MCF 10A (cell line): Measurements from ENCODE around the gene SCGB1D2. TPM values are rescaled to one million over a fixed set of nuclear protein-coding genes. Genes with fewer than 3 reads are reported as not detected.

Experiments used
- BruUV-seq: library from RNA; stranded (reverse); fragments of 400-500 nt; replicated peaks from 2 replicates; lab custom pipeline; 2021; lab: Mats Ljungman, UMichigan
- CTCF ChIA-PET: fragments of 300-600 bp; sonication (Branson Sonifier 250); formaldehyde crosslinking; extraction: SDS; loops from one replicate; lab custom pipeline; 2021; ENCODE audit warnings: antibody characterized with exemption, inconsistent platforms; lab: Yijun Ruan, JAX
- POLR2A ChIA-PET: fragments of 300-600, 350-650 bp; sonication (Branson Sonifier 250); formaldehyde crosslinking; extraction: SDS; loops from one replicate; lab custom pipeline; 2020; ENCODE audit warnings: antibody characterized with exemption, inconsistent platforms; lab: Yijun Ruan, JAX
- DNase-seq: peaks from one replicate; pipeline ENCODE4 v3.0.0-alpha.2; 2018; ENCODE audit not compliant: unreplicated experiment
- H3K27ac Mint-ChIP-seq: one replicate; pipeline ENCODE4 v1.8.0; 2022; ENCODE audit warnings: mild to moderate bottlenecking, low read depth, mixed read lengths; ENCODE audit not compliant: unreplicated experiment
- H3K27me3 Mint-ChIP-seq: one replicate; pipeline ENCODE4 v1.8.0; 2022; ENCODE audit warnings: mixed read lengths; ENCODE audit not compliant: insufficient read depth, unreplicated experiment
- H3K36me3 Mint-ChIP-seq: one replicate; pipeline ENCODE4 v1.8.0; 2022; ENCODE audit warnings: mild to moderate bottlenecking, moderate library complexity, mixed read lengths; ENCODE audit not compliant: insufficient read depth, unreplicated experiment
- H3K4me1 Mint-ChIP-seq: one replicate; pipeline ENCODE4 v1.8.0; 2022; ENCODE audit warnings: mixed read lengths; ENCODE audit not compliant: insufficient read depth, unreplicated experiment
- H3K4me3 Mint-ChIP-seq: one replicate; pipeline ENCODE4 v1.8.0; 2022; ENCODE audit warnings: mild to moderate bottlenecking, moderate library complexity, mixed read lengths; ENCODE audit not compliant: unreplicated experiment
- H3K9me3 Mint-ChIP-seq: one replicate; pipeline ENCODE4 v1.8.0; 2022; ENCODE audit warnings: mixed read lengths; ENCODE audit not compliant: unreplicated experiment
- CTCF ChIP-seq: fragments of 200-600 bp; IDR thresholded peaks from one replicate; pipeline ENCODE4 v1.8.0; 2022; ENCODE audit warnings: antibody characterized with exemption, mild to moderate bottlenecking; ENCODE audit not compliant: unreplicated experiment
- intact Hi-C: fragments of 100-400 bp; cut with micrococcal nuclease; formaldehyde crosslinking; loops from 2 replicates; pipeline ENCODE4 v1.14.1; 2022
- total RNA-seq: library from RNA; stranded (reverse); gene quantifications from 2 replicates; pipeline ENCODE4 v1.2.3, GENCODE V29; 2022

SCGB1D2 gene
- total RNA-seq, 1 experiment from 2014 or later, result not detected

- no peak overlapping the region for H3K4me3 Mint-ChIP-seq
- intact Hi-C loops, result no loop called here
- H3K36me3 Mint-ChIP-seq, result no peaks in the 10 kb centered on the region
- peaks cover 5% of the 10 kb centered on the region for H3K4me1 Mint-ChIP-seq
- H3K9me3 Mint-ChIP-seq, result no peaks in the 10 kb centered on the region
- no peak overlapping the region for H3K27ac Mint-ChIP-seq
- CTCF ChIA-PET, result no interaction called here
- no peak for DNase-seq
- peaks cover 22% of the 10 kb centered on the region for H3K27me3 Mint-ChIP-seq
- no TSS peak for BruUV-seq
- no peak for TF ChIP-seq CTCF
- POLR2A ChIA-PET, result no interaction called here
Measured at GRCh38 chr11:62273789-62274275, 31.8 kb downstream of the SCGB1D2 start.

- Mint-ChIP-seq H3K36me3 (no peaks in the 10 kb centered on the region), H3K27me3 (peaks cover 12% of the 10 kb centered on the region), H3K4me1 (peaks cover 1% of the 10 kb centered on the region), H3K27ac (no peak overlapping the region), H3K9me3 (no peaks in the 10 kb centered on the region), H3K4me3 (no peak overlapping the region)
- CTCF ChIA-PET, result interaction anchor here (0.8 kb wide), 1 partner anchor 16 kb away, joined by 5 read pairs; no protein-coding TSS in a partner anchor
- POLR2A ChIA-PET, result no interaction called here
- TF ChIP-seq CTCF, result no peak
- intact Hi-C loops, result no loop called here
- no TSS peak for BruUV-seq
- DNase-seq, result no peak
Measured at GRCh38 chr11:62280452-62280851, 38.4 kb downstream of the SCGB1D2 start.

Other genes starting within 250 kb of the SCGB1D2 start
- gene INCENP, start 118.2 kb upstream of the SCGB1D2 start, total RNA-seq, result 40.4 and 56.2 TPM in 2 replicates
- not detected in 2 replicates for gene SCGB1D1, start 52.0 kb upstream of the SCGB1D2 start, total RNA-seq
- gene SCGB2A1, start 33.6 kb upstream of the SCGB1D2 start, total RNA-seq, result not detected in 2 replicates
- gene SCGB2A2, start 27.9 kb downstream of the SCGB1D2 start, total RNA-seq, result not detected in 2 replicates
- not detected in 2 replicates for gene SCGB1D4, start 56.8 kb downstream of the SCGB1D2 start, total RNA-seq
- gene ASRGL1, start 95.2 kb downstream of the SCGB1D2 start, total RNA-seq, result 0.65 TPM in 1 of 2 replicates, not detected in the other
- gene SCGB1A1, start 176.8 kb downstream of the SCGB1D2 start, total RNA-seq, result not detected in 2 replicates